ENCODE measurements around the gene HIVEP1. TPM values are rescaled to one million over a fixed set of nuclear protein-coding genes. Genes with fewer than 3 reads are reported as not detected.

The HIVEP1 gene
- total RNA-seq, 2 donors from 2014 or later = 70.1 to 77.0 TPM

- H3K36me3 Mint-ChIP-seq (ENCODE audit: insufficient read depth in 2 of 2) = peaks cover 13 to 33% of the 10 kb centered on the region in 2 donors
- DNase-seq (no peak), ATAC-seq (replicated peaks in 1 of 2) (no peak)
- no peaks in the 10 kb centered on the region for H3K27me3 Mint-ChIP-seq (ENCODE audit: low read depth)
- H3K4me1 Mint-ChIP-seq (ENCODE audit: low read depth) = peaks cover 32% of the 10 kb centered on the region
- peak overlapping the region; percentile 57 for H3K27ac Mint-ChIP-seq
- no peak overlapping the region for H3K4me3 Mint-ChIP-seq
- H3K9me3 Mint-ChIP-seq = peaks cover 4 to 6% of the 10 kb centered on the region in 2 donors
These were observed 122.9 kb downstream of the HIVEP1 start for GRCh38 chr6:12134991-12135390.

GRCh38 chr6:12136905-12137304 lies 124.8 kb downstream of the HIVEP1 start:
- Mint-ChIP-seq H3K27me3 (ENCODE audit: low read depth) (no peaks in the 10 kb centered on the region), H3K36me3 (ENCODE audit: insufficient read depth in 2 of 2) (peaks cover 26 to 50% of the 10 kb centered on the region in 2 donors), H3K4me1 (ENCODE audit: low read depth) (peaks cover 32% of the 10 kb centered on the region), H3K9me3 (peaks cover 10 to 11% of the 10 kb centered on the region in 2 donors), H3K4me3 (no peak overlapping the region), H3K27ac (no peak overlapping the region)
- DNase-seq (no peak), ATAC-seq (replicated peaks in 1 of 2) (no peak)

- Mint-ChIP-seq H3K27me3 (ENCODE audit: low read depth) (no peaks in the 10 kb centered on the region), H3K9me3 (peaks cover 15% of the 10 kb centered on the region in 2 donors), H3K36me3 (ENCODE audit: insufficient read depth in 2 of 2) (peaks cover 31 to 53% of the 10 kb centered on the region in 2 donors), H3K27ac (no peak overlapping the region), H3K4me1 (ENCODE audit: low read depth) (peaks cover 32% of the 10 kb centered on the region), H3K4me3 (no peak overlapping the region)
- no peak for DNase-seq
- no peak for ATAC-seq (replicated peaks in 1 of 2)
These were observed 125.4 kb downstream of the HIVEP1 start for GRCh38 chr6:12137480-12137879.

- Mint-ChIP-seq H3K4me1 (ENCODE audit: low read depth) (peaks cover 32% of the 10 kb centered on the region), H3K27me3 (ENCODE audit: low read depth) (no peaks in the 10 kb centered on the region), H3K27ac (no peak overlapping the region), H3K9me3 (peaks cover 15% of the 10 kb centered on the region in 2 donors), H3K36me3 (ENCODE audit: insufficient read depth in 2 of 2) (peaks cover 31 to 60% of the 10 kb centered on the region in 2 donors), H3K4me3 (no peak overlapping the region)
- peak; percentile 74 to 88 for ATAC-seq (replicated peaks in 1 of 2)
- peak in 1 of 2 donors; percentile 15 for DNase-seq
These were observed 126.3 kb downstream of the HIVEP1 start for GRCh38 chr6:12138381-12138780.

- peaks cover 31 to 65% of the 10 kb centered on the region in 2 donors for H3K36me3 Mint-ChIP-seq (ENCODE audit: insufficient read depth in 2 of 2)
- no peaks in the 10 kb centered on the region for H3K27me3 Mint-ChIP-seq (ENCODE audit: low read depth)
- ATAC-seq (replicated peaks in 1 of 2) = no peak
- no peak overlapping the region for H3K4me3 Mint-ChIP-seq
- H3K9me3 Mint-ChIP-seq = peaks cover 15% of the 10 kb centered on the region in 2 donors
- no peak overlapping the region for H3K27ac Mint-ChIP-seq
- DNase-seq = no peak
- H3K4me1 Mint-ChIP-seq (ENCODE audit: low read depth) = peaks cover 32% of the 10 kb centered on the region
These were observed 126.8 kb downstream of the HIVEP1 start for GRCh38 chr6:12138936-12139335.

GRCh38 chr6:12147557-12148316 lies 135.6 kb downstream of the HIVEP1 start:
- H3K4me3 Mint-ChIP-seq = no peak overlapping the region
- H3K4me1 Mint-ChIP-seq (ENCODE audit: low read depth) = peaks cover 26% of the 10 kb centered on the region
- H3K36me3 Mint-ChIP-seq (ENCODE audit: insufficient read depth in 2 of 2) = peaks cover 0 to 12% of the 10 kb centered on the region in 2 donors
- DNase-seq (no peak), ATAC-seq (replicated peaks in 1 of 2) (no peak)
- H3K27me3 Mint-ChIP-seq (ENCODE audit: low read depth) = no peaks in the 10 kb centered on the region
- H3K9me3 Mint-ChIP-seq = no peaks in the 10 kb centered on the region
- peak overlapping the region; percentile 88 for H3K27ac Mint-ChIP-seq

GRCh38 chr6:12148317-12148801 lies 136.2 kb downstream of the HIVEP1 start:
- Mint-ChIP-seq H3K4me3 (no peak overlapping the region), H3K4me1 (ENCODE audit: low read depth) (peaks cover 26% of the 10 kb centered on the region), H3K27ac (peak overlapping the region; percentile 88), H3K36me3 (ENCODE audit: insufficient read depth in 2 of 2) (peaks cover 0 to 8% of the 10 kb centered on the region in 2 donors), H3K27me3 (ENCODE audit: low read depth) (no peaks in the 10 kb centered on the region), H3K9me3 (no peaks in the 10 kb centered on the region)
- ATAC-seq (replicated peaks in 1 of 2) (peak in 1 of 2 donors; percentile 20), DNase-seq (no peak)

- peaks cover 26% of the 10 kb centered on the region for H3K4me1 Mint-ChIP-seq (ENCODE audit: low read depth)
- no peak overlapping the region for H3K4me3 Mint-ChIP-seq
- no peaks in the 10 kb centered on the region for H3K9me3 Mint-ChIP-seq
- no peaks in the 10 kb centered on the region for H3K27me3 Mint-ChIP-seq (ENCODE audit: low read depth)
- H3K27ac Mint-ChIP-seq = peak overlapping the region; percentile 88
- peaks cover 0 to 4% of the 10 kb centered on the region in 2 donors for H3K36me3 Mint-ChIP-seq (ENCODE audit: insufficient read depth in 2 of 2)
- no peak for DNase-seq
- no peak for ATAC-seq (replicated peaks in 1 of 2)
These were observed 136.7 kb downstream of the HIVEP1 start for GRCh38 chr6:12148841-12149240.

- DNase-seq = no peak
- no peaks in the 10 kb centered on the region for H3K27me3 Mint-ChIP-seq (ENCODE audit: low read depth)
- H3K9me3 Mint-ChIP-seq = no peaks in the 10 kb centered on the region
- peaks cover 26% of the 10 kb centered on the region for H3K4me1 Mint-ChIP-seq (ENCODE audit: low read depth)
- H3K27ac Mint-ChIP-seq = no peak overlapping the region
- peaks cover 0 to 2% of the 10 kb centered on the region in 2 donors for H3K36me3 Mint-ChIP-seq (ENCODE audit: insufficient read depth in 2 of 2)
- H3K4me3 Mint-ChIP-seq = no peak overlapping the region
- no peak for ATAC-seq (replicated peaks in 1 of 2)
These were observed 137.9 kb downstream of the HIVEP1 start for GRCh38 chr6:12149944-12150510.

GRCh38 chr6:12150812-12151432 lies 138.8 kb downstream of the HIVEP1 start:
- no peak for ATAC-seq (replicated peaks in 1 of 2)
- H3K9me3 Mint-ChIP-seq = no peaks in the 10 kb centered on the region
- H3K4me3 Mint-ChIP-seq = no peak overlapping the region
- peaks cover 26% of the 10 kb centered on the region for H3K4me1 Mint-ChIP-seq (ENCODE audit: low read depth)
- peak in 1 of 2 donors; percentile 30 for DNase-seq
- H3K36me3 Mint-ChIP-seq (ENCODE audit: insufficient read depth in 2 of 2) = peaks cover 0 to 2% of the 10 kb centered on the region in 2 donors
- no peaks in the 10 kb centered on the region for H3K27me3 Mint-ChIP-seq (ENCODE audit: low read depth)
- H3K27ac Mint-ChIP-seq = no peak overlapping the region

- no peaks in the 10 kb centered on the region for H3K9me3 Mint-ChIP-seq
- no peak for ATAC-seq (replicated peaks in 1 of 2)
- H3K4me1 Mint-ChIP-seq (ENCODE audit: low read depth) = peaks cover 26% of the 10 kb centered on the region
- peaks cover 0 to 2% of the 10 kb centered on the region in 2 donors for H3K36me3 Mint-ChIP-seq (ENCODE audit: insufficient read depth in 2 of 2)
- H3K27ac Mint-ChIP-seq = no peak overlapping the region
- DNase-seq = no peak
- H3K27me3 Mint-ChIP-seq (ENCODE audit: low read depth) = no peaks in the 10 kb centered on the region
- no peak overlapping the region for H3K4me3 Mint-ChIP-seq
These were observed 139.3 kb downstream of the HIVEP1 start for GRCh38 chr6:12151433-12151820.

GRCh38 chr6:12152023-12152970 lies 140.2 kb downstream of the HIVEP1 start:
- peak overlapping the region; percentile 24 for H3K27ac Mint-ChIP-seq
- no peak for DNase-seq
- ATAC-seq (replicated peaks in 1 of 2) = no peak
- no peaks in the 10 kb centered on the region for H3K27me3 Mint-ChIP-seq (ENCODE audit: low read depth)
- peaks cover 28% of the 10 kb centered on the region for H3K4me1 Mint-ChIP-seq (ENCODE audit: low read depth)
- H3K36me3 Mint-ChIP-seq (ENCODE audit: insufficient read depth in 2 of 2) = peaks cover 2% of the 10 kb centered on the region in 2 donors
- no peaks in the 10 kb centered on the region for H3K9me3 Mint-ChIP-seq
- H3K4me3 Mint-ChIP-seq = no peak overlapping the region

Measured in activated T-cell treated with anti-CD3 and anti-CD28 coated beads, Interleukin-2, amount 50 U/mL, for 72 hours (primary cell).